Mononuclear cell (primary cell): ENCODE measurements around the gene NOD1. TPM values are rescaled to one million over a fixed set of nuclear protein-coding genes. Genes with fewer than 3 reads are reported as not detected.
A peak's percentile ranks its signal among the peaks of the same experiment; 100 is the strongest.
"Not testable (repeated sequence)": the region's sequence is repeated elsewhere in the genome, so short reads cannot be mapped to it uniquely, and the experiment has no call there.

Experiments
- H3K27me3 ChIP-seq: 2 replicates; pipeline ENCODE4 v1.6.0; 2011; ENCODE audit warnings: low read length, control low read depth; ENCODE audit not compliant: insufficient read depth
- H3K4me1 ChIP-seq: 2 replicates; pipeline ENCODE4 v1.5.1; 2011; ENCODE audit warnings: mild to moderate bottlenecking, low read length, control low read depth; ENCODE audit not compliant: insufficient read depth
- H3K4me3 ChIP-seq: 2 replicates; pipeline ENCODE4 v1.5.1; 2011; ENCODE audit warnings: mild to moderate bottlenecking, low read length, moderate library complexity
- H3K9me3 ChIP-seq: 2 replicates; pipeline ENCODE4 v1.5.1; 2011; ENCODE audit warnings: low read depth, mild to moderate bottlenecking, control low read depth, low read length
- total RNA-seq: library from RNA; depleted of rRNA; stranded (reverse); fragments of >200 nt; gene quantifications from one replicate; pipeline ENCODE4 v1.2.3, GENCODE V29; 2012

Gene NOD1
- total RNA-seq, 1 donor: 9.2 TPM

DNA sequence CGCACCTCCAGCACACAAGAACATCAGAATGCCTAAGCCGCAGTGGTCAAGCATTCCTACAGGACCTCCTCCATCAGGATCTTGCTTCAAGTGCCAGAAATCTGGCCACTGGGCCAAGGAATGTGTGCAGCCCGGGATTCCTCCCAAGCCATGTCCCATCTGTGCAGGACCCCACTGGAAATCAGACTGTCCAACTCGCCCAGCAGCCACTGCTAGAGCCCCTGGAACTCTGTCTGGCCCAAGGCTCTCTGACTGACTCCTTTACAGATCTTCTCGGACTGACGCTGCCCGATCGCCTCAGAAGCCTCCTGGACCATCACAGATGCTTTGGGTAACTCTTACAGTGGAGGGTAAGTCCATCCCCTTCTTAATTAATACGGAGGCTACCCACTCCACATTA is 2.8 kb upstream of the NOD1 start:
- not testable (repeated sequence) for H3K27me3 ChIP-seq, H3K9me3 ChIP-seq, H3K4me3 ChIP-seq
- H3K4me1 ChIP-seq: peaks cover 25% of the 10 kb centered on the region

DNA sequence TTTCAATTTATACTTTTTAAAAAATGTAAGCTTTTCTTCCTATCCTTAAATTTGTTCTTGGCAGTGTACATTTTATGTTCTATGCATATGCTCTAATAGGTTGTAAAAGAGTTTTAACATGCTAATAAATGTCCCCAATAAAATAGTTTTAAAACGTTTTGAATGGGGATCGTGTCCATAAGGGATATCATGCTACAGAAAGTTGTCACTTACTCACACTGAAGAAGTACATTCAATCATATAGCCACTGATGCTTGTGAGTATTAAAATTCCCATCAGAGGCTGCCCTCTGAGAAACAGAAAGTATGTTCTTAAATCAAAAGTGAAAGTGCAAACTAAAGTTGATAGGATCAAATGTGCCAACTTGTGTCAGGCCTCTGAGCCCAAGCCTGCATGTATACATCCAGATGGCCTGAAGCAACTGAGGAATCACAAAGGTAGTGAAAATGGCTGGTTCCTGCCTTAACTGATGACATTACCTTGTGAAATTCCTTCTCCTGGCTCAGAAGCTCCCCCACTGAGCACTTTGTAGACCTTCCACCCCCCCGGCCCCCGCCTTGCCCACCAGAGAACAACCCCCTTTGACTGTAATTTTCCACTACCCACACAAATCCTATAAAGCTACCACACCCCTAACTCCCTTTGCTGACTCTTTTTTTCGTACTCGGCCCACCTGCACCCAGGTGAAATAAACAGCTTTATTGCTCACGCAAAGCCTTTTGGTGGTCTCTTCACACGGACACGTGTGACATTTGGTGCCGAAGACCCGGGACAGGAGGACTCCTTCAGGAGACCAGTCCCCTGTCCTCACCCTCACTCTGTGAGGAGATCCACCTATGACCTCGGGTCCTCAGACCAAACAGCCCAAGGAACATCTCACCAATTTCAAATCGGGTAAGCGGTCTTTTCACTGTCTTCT is 877 bp upstream of the NOD1 start:
- Histone ChIP-seq H3K27me3 (no peaks in the 10 kb centered on the region), H3K9me3 (no peaks in the 10 kb centered on the region), H3K4me1 (peaks cover 36% of the 10 kb centered on the region), H3K4me3 (peak overlapping the region; percentile 81)

DNA sequence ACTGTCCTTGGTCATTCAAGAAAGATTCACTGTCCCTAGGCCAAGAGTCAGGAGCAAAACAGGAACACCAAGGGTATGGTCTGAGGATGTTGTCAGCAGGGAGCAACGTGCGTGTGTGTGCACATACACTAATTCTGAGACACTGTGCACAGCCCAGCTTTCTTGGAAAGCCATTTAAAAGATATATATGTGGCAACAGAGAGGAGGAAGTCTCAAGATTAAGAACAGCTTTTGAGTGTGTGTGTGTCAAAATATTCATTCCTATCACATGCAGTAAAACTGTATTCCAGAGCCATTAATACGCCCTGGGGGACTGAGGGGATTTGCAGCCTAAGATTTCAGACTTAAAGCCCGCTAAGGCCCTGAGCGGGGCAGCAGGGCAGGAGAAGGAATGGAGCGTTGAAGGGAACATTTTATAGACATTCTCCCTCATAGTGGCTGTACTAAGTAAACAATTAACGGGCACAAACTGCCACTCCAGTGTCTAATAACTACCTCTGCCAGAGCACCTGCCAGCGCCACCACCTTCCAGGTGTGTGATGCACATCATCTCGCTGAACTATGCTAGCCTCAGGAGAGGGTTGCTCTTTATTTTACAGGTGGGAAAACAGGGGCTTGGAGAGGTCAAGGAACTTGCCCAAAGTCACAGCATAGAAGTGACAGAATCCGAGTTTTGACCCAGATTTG is 2.0 kb downstream of the NOD1 start:
- H3K27me3 ChIP-seq: no peaks in the 10 kb centered on the region
- no peaks in the 10 kb centered on the region for H3K9me3 ChIP-seq
- H3K4me1 ChIP-seq: peaks cover 64% of the 10 kb centered on the region
- H3K4me3 ChIP-seq: no peak overlapping the region

DNA sequence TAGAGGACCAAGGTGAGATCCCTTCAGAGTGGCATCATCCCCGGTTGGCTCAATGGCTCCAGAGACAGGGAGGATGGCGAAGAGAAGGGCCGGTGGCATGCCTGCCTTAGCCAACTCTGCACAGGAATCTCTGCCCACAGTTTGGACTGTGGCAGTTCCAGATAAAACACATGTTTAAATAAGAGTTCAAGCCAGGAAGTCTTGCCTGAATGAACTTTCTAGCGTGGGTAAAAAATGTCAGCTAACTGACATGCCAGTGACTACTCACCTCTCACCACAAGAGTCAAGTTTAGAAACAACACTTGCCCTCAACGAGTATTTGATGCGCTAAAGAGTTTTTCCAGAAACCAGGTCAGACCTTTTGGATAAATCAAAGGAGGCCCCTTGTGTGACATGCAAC is 3.0 kb downstream of the NOD1 start:
- Histone ChIP-seq H3K27me3 (no peaks in the 10 kb centered on the region), H3K4me3 (no peak overlapping the region), H3K4me1 (peaks cover 74% of the 10 kb centered on the region), H3K9me3 (no peaks in the 10 kb centered on the region)

DNA sequence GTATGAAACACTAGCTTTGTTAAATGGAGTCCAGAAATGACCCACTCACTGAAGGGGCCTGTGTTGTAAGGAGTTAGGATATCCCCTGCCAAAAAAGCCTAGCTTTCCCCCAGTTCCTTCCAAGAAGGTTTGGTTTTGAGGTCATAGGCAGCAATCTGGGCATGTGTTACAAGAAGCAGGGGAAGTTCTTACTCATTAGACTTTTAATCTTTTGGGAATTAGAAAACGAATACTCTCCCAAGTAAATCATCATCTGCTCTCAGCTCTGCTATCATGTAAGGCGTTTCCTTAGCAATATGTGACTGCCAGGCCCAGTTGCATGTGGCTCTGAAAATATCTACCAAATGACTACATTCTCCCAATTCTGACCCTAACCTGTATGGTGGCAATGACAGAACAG is 3.7 kb downstream of the NOD1 start:
- peaks cover 74% of the 10 kb centered on the region for H3K4me1 ChIP-seq
- H3K4me3 ChIP-seq: no peak overlapping the region
- no peaks in the 10 kb centered on the region for H3K9me3 ChIP-seq
- H3K27me3 ChIP-seq: no peaks in the 10 kb centered on the region

DNA sequence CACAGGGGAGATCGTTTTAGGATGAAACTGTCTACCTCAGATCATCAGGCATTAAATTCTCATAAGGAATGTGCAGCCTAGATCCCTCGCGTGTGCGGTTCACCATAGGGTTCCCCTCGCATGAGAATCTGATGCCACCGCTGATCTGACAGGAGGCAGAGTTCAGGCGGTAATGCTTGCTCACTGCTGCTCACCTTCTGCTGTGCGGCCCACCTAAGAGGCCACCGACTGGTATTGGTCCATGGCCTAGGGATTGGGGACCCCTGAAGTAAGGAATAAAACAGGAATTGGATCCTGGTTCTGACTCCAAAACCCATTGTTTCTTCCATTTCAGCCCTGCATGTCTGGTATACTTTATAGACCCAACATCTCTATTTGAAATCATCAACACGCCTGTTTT is 4.1 kb downstream of the NOD1 start:
- Histone ChIP-seq H3K9me3 (no peaks in the 10 kb centered on the region), H3K4me1 (peaks cover 74% of the 10 kb centered on the region), H3K4me3 (no peak overlapping the region), H3K27me3 (no peaks in the 10 kb centered on the region)

DNA sequence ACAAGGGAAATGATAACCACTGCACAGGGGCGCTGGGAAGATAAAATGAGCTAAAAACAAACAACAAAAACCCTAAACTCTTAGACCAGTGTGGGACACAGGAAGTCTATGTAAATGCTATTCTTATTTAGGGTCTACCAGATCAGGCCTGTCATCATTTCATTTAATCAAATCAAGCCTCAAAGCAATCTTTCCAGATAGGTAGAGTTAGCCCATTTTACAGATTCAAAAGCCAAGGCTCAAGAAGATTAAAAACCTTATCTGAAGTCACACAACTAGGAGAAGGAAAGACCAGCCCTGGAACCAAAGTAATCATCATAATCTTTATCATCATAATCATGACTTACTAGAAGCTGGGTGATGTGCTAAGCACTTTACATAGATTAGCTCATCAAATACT is 4.7 kb downstream of the NOD1 start:
- Histone ChIP-seq H3K9me3 (no peaks in the 10 kb centered on the region), H3K4me1 (peaks cover 76% of the 10 kb centered on the region), H3K27me3 (no peaks in the 10 kb centered on the region), H3K4me3 (no peak overlapping the region)

DNA sequence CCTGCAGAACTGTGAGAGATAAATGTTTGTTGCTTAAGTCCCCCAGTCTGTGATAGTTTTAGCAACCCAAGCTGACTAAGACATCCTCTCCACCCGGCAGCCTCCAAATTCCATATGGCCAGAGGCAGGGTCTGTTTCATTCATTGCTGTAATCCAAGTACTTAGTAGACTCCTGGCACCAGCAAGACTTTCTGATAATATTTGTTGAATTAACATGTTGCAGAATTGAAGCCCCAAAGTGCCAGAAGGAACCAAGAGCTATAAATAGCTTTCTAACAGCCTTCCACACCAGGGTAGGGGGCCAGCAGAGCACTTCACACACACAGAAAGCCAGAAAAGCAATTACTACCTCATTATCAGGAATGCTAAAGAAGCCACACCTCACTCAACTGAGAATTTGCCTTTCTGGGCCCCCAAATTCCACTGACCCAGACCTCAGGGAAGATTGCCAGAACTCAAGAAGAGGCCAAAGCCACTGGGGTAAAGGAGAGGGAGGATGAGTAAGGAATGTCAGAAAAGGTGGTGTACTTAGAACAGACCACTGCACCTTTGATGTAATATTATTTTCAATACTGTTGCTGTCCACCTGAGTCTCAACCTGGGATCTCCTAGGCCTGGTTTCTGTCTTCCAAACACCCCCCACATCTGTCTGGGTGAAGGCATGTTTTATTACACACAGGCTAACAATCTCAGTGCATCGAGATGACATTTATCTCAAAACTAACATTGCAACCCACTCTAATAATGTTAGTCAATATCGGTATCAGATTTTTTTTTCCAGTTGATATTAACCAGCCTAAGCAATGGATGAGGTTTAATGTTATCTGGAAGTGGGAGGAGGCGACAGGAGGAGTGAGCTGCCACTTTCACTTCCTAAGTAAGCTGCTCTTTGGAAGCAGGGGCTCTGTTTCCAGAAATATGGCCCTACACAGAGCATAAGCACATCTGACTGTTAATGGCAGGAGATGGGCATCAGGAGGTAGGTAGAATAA is 5.5 kb downstream of the NOD1 start:
- Histone ChIP-seq H3K4me1 (peaks cover 83% of the 10 kb centered on the region), H3K4me3 (no peak overlapping the region), H3K27me3 (no peaks in the 10 kb centered on the region), H3K9me3 (no peaks in the 10 kb centered on the region)

DNA sequence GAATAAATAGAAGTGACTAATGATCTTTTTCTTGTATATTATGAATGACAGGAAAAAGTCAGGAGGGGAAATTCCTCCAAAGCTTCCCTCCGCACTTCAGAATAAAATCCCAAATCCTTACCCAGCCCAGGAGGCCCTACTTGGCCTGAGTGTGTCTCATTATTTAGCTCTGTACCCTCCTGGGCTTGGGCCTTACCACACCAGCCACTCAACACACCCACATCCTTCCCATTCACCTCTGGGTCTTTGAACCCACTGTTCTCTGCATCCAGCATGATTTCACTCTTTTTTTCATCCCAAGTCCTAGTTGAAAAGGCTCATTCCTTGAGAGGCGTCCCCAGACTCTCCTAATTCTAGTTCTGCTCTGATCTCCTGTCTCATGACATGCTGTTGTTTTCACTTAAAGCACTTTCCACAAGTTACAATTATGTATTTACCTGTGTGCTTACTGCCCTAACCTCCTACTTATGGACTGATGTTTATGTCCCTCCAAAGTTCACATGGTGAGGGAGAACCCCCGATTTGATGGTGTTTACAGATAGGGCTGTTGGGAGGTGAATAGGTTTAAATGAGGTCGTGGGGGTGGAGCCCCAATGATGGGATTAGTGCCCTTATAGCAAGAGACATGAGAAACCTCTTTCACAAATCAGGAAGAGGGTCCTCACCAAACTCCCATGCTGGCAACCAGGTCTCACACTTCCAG is 6.4 kb downstream of the NOD1 start:
- no peaks in the 10 kb centered on the region for H3K9me3 ChIP-seq
- no peak overlapping the region for H3K4me3 ChIP-seq
- H3K27me3 ChIP-seq: no peaks in the 10 kb centered on the region
- peaks cover 83% of the 10 kb centered on the region for H3K4me1 ChIP-seq

DNA sequence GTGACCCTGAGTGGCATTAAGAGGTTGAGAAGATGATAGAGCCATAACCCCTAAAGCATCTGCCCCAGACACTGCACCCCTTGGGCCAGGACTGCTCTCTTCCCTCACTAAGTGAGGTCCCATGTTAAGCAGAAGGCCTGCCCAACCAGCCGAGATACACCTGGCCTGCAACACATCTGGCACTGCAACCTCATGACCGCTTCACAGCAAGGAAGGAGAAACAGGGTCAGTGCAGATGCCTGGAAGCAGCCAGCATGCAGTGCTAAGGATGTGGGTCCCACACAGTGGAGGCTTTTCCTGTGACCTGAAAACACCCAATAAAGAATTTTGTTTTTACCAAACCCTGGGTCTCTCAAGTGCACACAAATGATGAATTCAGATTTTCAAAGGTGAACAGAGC is 7.4 kb downstream of the NOD1 start:
- no peaks in the 10 kb centered on the region for H3K9me3 ChIP-seq
- peaks cover 81% of the 10 kb centered on the region for H3K4me1 ChIP-seq
- no peak overlapping the region for H3K4me3 ChIP-seq
- H3K27me3 ChIP-seq: no peaks in the 10 kb centered on the region

DNA sequence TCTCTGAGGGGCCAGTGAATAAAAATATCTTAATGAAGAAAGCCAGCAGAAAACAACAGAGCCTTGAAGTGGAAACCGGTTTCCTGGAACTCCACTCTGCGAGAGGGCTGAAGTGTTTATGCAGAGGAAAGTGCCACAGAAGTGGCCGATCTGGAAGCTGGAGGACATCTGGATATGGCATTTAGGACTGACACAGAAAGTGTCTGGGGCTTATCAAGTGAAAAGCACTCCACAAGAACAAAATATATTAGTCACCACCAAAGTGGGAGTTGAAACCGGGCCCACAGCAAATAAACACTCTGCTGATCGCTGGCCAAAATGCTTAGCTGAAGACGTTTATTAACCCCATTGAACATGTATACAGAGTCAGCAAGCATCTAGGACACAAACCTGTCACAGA is 7.8 kb downstream of the NOD1 start:
- no peaks in the 10 kb centered on the region for H3K27me3 ChIP-seq
- no peaks in the 10 kb centered on the region for H3K9me3 ChIP-seq
- H3K4me1 ChIP-seq: peaks cover 83% of the 10 kb centered on the region
- H3K4me3 ChIP-seq: no peak overlapping the region

DNA sequence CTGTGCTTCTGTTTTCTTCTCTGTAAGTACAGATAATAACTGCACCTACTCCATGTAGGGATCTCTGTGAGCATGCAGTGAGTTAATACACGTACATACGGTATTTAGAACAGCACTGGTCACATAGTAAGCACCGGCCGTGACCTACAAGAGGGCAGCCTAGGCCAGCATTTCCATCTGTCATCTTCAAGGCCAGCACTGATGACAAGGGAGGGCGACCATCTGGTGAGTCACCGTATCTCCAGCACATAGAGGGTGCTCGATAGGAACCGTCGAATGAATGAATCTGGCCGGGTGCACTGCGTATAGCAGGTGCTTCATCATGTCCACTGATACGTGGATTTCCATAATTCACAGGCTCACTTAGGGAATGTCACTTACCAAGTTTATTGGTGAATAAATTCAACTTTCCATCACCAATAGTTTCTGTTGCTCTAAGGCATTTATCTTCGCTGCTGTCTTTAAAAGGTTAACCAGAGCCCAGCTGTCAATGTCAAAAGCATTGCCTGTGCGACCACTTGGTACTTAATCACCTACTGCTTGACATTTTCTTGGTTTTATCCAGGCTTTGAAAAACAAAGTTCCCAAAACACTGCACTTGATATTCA is 8.3 kb downstream of the NOD1 start:
- H3K4me1 ChIP-seq: peaks cover 81% of the 10 kb centered on the region
- no peaks in the 10 kb centered on the region for H3K27me3 ChIP-seq
- H3K9me3 ChIP-seq: no peaks in the 10 kb centered on the region
- no peak overlapping the region for H3K4me3 ChIP-seq

DNA sequence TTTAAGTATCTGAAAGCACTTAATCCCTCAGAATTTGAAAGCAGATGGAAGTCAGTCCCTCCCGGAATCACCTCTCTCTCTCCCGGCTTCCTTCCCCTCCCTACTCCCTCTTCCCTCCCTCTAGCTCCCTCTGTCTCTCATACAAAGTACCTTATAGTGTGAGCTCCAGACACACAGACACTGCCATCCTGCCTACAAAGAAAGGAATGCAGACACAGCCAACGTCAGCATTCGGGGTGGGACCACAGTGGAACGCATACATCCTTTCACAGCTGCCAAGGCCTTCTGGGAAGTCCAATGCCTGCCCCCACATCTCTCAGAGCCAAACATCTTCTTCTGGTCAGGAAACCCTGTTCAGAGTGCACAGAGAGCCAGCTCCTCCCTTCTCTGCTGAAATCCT is 9.3 kb downstream of the NOD1 start:
- no peaks in the 10 kb centered on the region for H3K9me3 ChIP-seq
- H3K4me1 ChIP-seq: peaks cover 87% of the 10 kb centered on the region
- no peaks in the 10 kb centered on the region for H3K27me3 ChIP-seq
- H3K4me3 ChIP-seq: no peak overlapping the region

DNA sequence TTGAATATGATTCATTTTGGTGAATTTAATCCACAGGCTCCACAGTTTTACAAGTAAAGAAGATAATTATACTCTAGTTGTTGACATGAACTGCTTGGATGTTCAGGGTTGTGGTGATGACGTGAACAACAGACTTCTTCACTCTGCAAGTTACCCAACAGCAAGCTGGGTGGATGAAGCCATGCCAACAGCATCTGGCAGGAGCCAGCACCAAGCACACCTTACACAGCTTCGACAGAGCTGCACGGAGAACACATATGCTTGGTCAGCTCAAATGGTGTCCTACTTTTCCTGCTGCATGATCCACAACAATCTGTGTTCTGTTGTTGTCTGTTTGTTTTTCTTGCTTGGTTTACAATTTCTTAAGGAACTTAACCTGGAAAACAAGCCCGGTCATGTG is 9.8 kb downstream of the NOD1 start:
- H3K27me3 ChIP-seq: no peaks in the 10 kb centered on the region
- H3K4me1 ChIP-seq: peaks cover 87% of the 10 kb centered on the region
- no peak overlapping the region for H3K4me3 ChIP-seq
- no peaks in the 10 kb centered on the region for H3K9me3 ChIP-seq
